GM19351 (cell line): Measurements from ENCODE around the gene TAF5L.
"Not testable (repeated sequence)": the region's sequence is repeated elsewhere in the genome, so short reads cannot be mapped to it uniquely, and the experiment has no call there.

ENCODE experiments used
- ATAC-seq: cut with Tn5 transposase; IDR thresholded peaks from one replicate; pipeline ENCODE4 v1.9.1; 2021; ENCODE audit warnings: mild to moderate bottlenecking, moderate library complexity; ENCODE audit not compliant: unreplicated experiment

Gene TAF5L

DNA sequence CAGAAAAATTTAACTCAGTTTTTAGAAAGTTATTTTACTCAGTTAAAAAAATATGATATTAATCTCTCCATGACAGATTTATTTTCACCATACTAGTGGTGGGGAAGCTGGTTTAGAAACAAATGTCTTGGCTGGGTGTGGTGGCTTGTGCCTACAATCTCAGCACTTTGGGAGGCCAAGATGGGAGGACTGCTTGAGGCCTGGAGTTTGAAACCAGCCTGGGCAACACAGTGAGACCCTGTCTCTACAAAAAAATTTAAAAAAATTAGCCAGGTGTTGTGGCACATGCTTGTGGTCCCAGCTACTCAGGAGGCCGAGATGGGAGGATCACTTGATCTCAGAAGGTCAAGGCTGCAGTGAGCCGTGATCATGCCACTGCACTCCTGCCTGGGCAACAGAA, 17.3 kb downstream of the TAF5L start:
- ATAC-seq: no peak

DNA sequence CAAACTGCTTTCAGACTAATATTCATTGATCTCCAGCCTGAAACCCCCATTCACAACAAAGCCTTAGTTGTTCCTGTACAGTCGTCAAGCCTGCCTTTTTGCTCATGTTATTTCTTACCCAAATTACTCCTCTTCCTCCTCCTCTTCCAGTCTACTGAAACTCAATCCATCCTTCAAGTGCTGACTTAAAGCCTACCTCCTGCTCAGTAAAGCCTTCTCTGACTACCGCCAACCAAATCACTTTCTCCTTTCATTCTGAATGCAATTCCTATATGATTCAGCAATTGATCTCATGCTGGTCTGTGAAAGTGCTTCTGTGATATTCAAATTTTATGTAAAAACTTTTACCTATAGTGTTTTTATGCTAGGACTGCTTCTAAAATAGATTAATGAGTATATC, 18.6 kb downstream of the TAF5L start:
- no peak for ATAC-seq

GRCh38 chr1:229603371-229604005, 22.4 kb downstream of the TAF5L start:
- ATAC-seq: no peak

GRCh38 chr1:229600229-229600628, 25.7 kb downstream of the TAF5L start:
- ATAC-seq: no peak

GRCh38 chr1:229599218-229599954, 26.5 kb downstream of the TAF5L start:
- ATAC-seq: no peak

DNA sequence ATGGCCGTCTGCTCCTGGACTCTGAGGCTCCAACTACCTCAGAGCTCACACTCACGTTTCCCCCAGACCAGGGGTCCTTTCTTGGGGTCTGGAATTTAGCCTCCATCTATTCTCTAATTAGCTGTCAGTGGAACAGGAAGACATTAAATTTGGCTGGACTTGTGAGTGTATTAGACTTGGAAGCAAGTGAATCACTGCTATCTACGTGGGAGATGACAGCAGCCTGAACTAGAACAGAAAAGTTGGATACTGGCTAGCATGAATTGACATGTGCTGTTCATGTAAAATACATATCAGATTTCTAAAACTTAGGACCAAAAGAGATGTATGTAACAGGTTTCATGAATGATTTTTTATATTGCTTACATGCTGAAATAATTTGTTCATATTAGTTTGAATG, 28.0 kb downstream of the TAF5L start:
- no peak for ATAC-seq

DNA sequence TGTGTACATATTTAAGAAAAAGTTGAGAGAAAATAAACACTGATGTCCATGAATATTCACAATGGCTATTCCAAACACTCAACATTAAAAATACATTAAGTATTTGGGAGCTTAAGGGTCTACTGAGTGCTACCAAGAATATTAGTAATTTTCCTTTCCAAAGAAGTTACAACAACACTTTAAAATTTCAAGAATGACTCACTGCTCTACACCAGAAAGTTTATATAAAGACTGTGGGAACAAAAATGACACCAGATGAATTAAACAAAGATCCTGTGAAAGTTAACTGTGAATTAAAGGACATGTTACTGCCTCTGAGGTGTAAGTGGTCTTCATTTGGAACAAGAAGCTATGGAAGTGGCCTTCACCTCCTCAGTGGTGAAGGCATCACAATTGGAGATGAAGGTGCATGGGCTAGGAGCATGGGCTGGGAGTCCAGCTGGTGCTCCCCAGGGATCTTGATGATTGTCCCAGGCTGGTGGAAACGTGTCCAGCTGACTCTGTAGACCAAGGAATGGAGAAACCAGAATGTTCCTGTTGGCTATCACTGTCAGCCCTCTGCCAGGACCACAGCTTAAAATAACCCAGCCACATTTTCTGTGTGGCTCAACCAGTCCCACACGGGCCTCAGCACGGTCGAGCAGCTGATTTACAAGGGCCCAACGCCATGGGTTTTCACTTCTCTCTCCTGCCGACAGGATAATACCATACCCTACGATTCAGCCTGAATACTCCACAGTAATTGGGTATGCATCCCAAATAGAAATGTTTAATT, 28.8 kb downstream of the TAF5L start:
- ATAC-seq: no peak

GRCh38 chr1:229595876-229596275, 30.0 kb downstream of the TAF5L start:
- ATAC-seq: not testable (repeated sequence)

- no peak for ATAC-seq
Measured at GRCh38 chr1:229594227-229595008, 31.5 kb downstream of the TAF5L start.

- no peak for ATAC-seq
Measured at GRCh38 chr1:229593800-229594199, 32.1 kb downstream of the TAF5L start.

GRCh38 chr1:229590119-229590518, 35.8 kb downstream of the TAF5L start:
- ATAC-seq: no peak

GRCh38 chr1:229585338-229585737, 40.6 kb downstream of the TAF5L start:
- ATAC-seq: no peak

- ATAC-seq: no peak
Measured at GRCh38 chr1:229582715-229583114, 43.2 kb downstream of the TAF5L start.

- ATAC-seq: no peak
Measured at GRCh38 chr1:229582011-229582694, 43.8 kb downstream of the TAF5L start.

- no peak for ATAC-seq
Measured at GRCh38 chr1:229581485-229581884, 44.4 kb downstream of the TAF5L start.

- ATAC-seq: peak; percentile 90
Measured at GRCh38 chr1:229579059-229579673, 46.8 kb downstream of the TAF5L start.

- peak; percentile 37 for ATAC-seq
Measured at GRCh38 chr1:229578168-229579058, 47.5 kb downstream of the TAF5L start.

DNA sequence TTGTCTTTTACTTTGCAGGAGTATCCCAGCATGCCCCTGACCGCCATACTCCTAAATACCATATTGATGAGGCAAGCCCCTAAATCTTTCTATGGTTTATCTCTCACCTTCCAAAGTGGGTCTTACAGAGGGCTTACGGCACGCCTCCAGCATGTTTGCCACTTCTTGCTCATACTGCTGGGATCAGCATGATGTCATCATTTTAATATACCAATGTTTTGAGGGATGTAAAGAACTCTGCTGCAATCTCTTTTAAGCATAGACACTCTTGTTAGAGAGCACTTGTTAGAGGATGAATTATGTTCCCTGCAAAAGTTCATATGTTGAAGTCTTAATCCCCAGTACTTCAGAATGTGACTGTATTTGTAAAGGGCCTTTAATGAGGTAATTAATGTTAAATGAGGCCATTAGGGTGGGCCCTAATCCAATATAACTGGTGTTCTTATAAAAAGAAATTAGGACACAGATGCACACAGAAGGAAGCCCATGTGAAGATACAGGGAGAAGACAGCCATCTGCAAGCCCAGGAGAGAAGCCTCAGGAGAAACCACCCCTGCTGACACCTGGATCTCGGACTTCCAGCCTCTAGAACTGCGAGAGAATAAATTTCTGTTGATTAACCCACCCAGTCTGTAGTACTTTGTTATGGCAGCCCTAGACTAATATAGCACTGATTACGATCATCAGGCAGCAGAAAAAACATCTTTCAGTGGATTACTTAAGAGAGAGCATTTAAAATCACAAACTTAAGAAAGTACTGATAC, 51.1 kb downstream of the TAF5L start:
- ATAC-seq: no peak
